ENCODE measurements around the gene DYNC1I1. TPM values are rescaled to one million over a fixed set of nuclear protein-coding genes. Genes with fewer than 3 reads are reported as not detected.

The DYNC1I1 gene
- polyA plus RNA-seq, 1 of the 3 experiments (the other 2 are of a cell fraction), result 0.05 TPM

DNA sequence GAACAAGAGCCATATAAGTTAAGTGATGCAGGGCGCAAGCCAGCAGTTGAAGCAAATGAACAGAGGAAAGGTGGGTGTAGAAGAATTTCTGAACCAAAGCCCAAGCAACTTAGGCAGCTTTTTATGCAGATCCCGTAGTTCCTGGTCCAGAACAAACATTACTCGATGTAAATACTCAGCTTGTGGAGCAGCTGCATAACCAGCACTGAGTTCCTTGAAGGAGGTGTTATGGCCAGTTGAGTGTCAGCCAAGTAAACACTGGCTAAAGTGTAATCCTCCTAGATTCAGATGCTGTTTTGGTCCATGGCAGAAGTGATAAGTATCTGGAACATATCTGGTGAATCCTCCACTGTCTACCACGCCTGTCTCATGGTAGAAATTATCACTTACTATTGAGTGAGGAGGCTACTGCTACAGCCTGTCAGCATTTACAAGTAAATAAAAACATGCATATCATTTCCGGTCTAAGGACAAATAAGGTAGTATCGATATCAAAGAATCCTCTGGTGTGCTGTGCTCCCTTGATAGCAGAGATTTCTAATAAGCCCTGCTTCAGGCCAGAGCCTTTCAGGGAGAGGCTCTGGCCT is 213.9 kb downstream of the DYNC1I1 start:
- Histone ChIP-seq H3K27me3 (ENCODE audit: insufficient read depth) (no peaks in the 10 kb centered on the region), H3K4me1 (ENCODE audit: control insufficient read depth in 1 of 2, insufficient read depth in 2 of 2, low read depth in 1 of 2, low read length in 1 of 2) (no peaks in the 10 kb centered on the region), H2AFZ (ENCODE audit: low read depth) (no peak overlapping the region), H4K20me1 (ENCODE audit: insufficient read depth) (no peaks in the 10 kb centered on the region), H3K9me3 (no peaks in the 10 kb centered on the region), H3K9ac (no peak overlapping the region), H3K27ac (ENCODE audit: low read depth in 2 of 2, low read length in 1 of 2) (no peak overlapping the region), H3K4me3 (ENCODE audit: low read depth in 2 of 2, low read length in 1 of 2) (no peak overlapping the region), H3K79me2 (ENCODE audit: insufficient read depth) (no peaks in the 10 kb centered on the region), H3K4me2 (no peak overlapping the region), H3K9me2 (no peaks in the 10 kb centered on the region), H3K36me3 (replicated peaks in 1 of 2; ENCODE audit: control insufficient read depth in 1 of 2, insufficient read depth in 2 of 2, low read length in 1 of 2) (no peaks in the 10 kb centered on the region), H3F3A (replicated peaks; ENCODE audit: insufficient read depth) (no peaks in the 10 kb centered on the region)
- POLR2A ChIA-PET, result no interaction called here
- CTCF ChIA-PET, result interaction anchor here (1.0 to 1.4 kb wide), 4 partner anchors 13 to 1041 kb away, joined by 3 to 4 read pairs (median 3); no protein-coding TSS in a partner anchor
- no peak for DNase-seq
- 39% methylated on average over 6 of the region's 6 CpGs for WGBS (ENCODE audit: low lambda C conversion rate)
- no peak for TF ChIP-seq GABPA (IDR thresholded peaks at IDR 0.05; ENCODE audit: low read depth)
- no peak for TF ChIP-seq NRF1 (IDR thresholded peaks at IDR 0.05; ENCODE audit: low read depth, low read length)
- no peak for TF ChIP-seq ELF1 (IDR thresholded peaks at IDR 0.05)
- TF ChIP-seq POLR2AphosphoS5 (IDR thresholded peaks at IDR 0.05; ENCODE audit: low read depth, low read length), result no peak
- TF ChIP-seq TEAD4 (IDR thresholded peaks at IDR 0.05; ENCODE audit: borderline replicate concordance, insufficient read depth), result no peak
- TF ChIP-seq EP300 (IDR thresholded peaks at IDR 0.05; ENCODE audit: borderline replicate concordance in 1 of 2, low read depth in 1 of 2, low read length in 1 of 2), result no peak
- TF ChIP-seq SMC3 (IDR thresholded peaks at IDR 0.05; ENCODE audit: low read depth, low read length), result no peak
- TF ChIP-seq TCF12 (IDR thresholded peaks at IDR 0.05), result no peak
- TF ChIP-seq JUND (IDR thresholded peaks at IDR 0.05), result no peak

DNA sequence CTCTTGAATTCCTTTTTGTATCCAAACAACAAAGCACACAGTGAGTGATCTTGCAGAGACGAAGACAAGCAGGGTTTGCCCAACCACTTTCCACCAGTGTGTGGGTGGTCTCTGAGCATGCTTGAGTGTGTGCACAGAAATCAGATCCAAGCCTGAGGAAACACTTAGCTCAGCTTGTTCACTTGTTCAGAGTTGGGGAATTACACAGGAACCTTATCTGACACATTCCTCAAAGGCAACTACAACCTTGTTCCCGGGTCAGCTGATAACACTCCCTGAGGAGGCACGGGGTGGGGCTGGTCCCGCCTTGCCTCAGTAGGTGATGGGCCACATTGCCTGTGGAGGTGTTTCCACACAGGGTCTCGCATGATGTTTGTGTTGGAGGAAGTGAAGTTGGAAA is 216.9 kb downstream of the DYNC1I1 start:
- no peaks in the 10 kb centered on the region for H4K20me1 ChIP-seq (ENCODE audit: insufficient read depth)
- no peaks in the 10 kb centered on the region for H3F3A ChIP-seq (replicated peaks; ENCODE audit: insufficient read depth)
- 20% methylated on average over 5 of the region's 5 CpGs for WGBS (ENCODE audit: low lambda C conversion rate)
- ChIA-PET CTCF (no interaction called here), POLR2A (no interaction called here)
- no peak for DNase-seq
- H2AFZ ChIP-seq (ENCODE audit: low read depth), result no peak overlapping the region
- H3K4me3 ChIP-seq (ENCODE audit: low read depth in 2 of 2, low read length in 1 of 2), result no peak overlapping the region
- H3K9me2 ChIP-seq, result no peaks in the 10 kb centered on the region
- no peaks in the 10 kb centered on the region for H3K27me3 ChIP-seq (ENCODE audit: insufficient read depth)
- no peaks in the 10 kb centered on the region for H3K36me3 ChIP-seq (replicated peaks in 1 of 2; ENCODE audit: control insufficient read depth in 1 of 2, insufficient read depth in 2 of 2, low read length in 1 of 2)
- H3K9ac ChIP-seq, result no peak overlapping the region
- TF ChIP-seq, protein P1, sequence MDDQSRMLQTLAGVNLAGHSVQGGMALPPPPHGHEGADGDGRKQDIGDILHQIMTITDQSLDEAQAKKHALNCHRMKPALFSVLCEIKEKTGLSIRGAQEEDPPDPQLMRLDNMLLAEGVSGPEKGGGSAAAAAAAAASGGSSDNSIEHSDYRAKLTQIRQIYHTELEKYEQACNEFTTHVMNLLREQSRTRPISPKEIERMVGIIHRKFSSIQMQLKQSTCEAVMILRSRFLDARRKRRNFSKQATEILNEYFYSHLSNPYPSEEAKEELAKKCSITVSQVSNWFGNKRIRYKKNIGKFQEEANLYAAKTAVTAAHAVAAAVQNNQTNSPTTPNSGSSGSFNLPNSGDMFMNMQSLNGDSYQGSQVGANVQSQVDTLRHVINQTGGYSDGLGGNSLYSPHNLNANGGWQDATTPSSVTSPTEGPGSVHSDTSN (IDR thresholded peaks at IDR 0.05), result no peak
- TF ChIP-seq, protein P2, sequence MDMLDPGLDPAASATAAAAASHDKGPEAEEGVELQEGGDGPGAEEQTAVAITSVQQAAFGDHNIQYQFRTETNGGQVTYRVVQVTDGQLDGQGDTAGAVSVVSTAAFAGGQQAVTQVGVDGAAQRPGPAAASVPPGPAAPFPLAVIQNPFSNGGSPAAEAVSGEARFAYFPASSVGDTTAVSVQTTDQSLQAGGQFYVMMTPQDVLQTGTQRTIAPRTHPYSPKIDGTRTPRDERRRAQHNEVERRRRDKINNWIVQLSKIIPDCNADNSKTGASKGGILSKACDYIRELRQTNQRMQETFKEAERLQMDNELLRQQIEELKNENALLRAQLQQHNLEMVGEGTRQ (IDR thresholded peaks at IDR 0.05; ENCODE audit: borderline replicate concordance, low read depth, low read length), result no peak
- TF ChIP-seq MXI1 (IDR thresholded peaks at IDR 0.05; ENCODE audit: low read depth, low read length) (no peak), FOXM1 (IDR thresholded peaks at IDR 0.05; ENCODE audit: low read depth) (no peak)
- H3K79me2 ChIP-seq (ENCODE audit: insufficient read depth), result no peaks in the 10 kb centered on the region
- H3K27ac ChIP-seq (ENCODE audit: low read depth in 2 of 2, low read length in 1 of 2), result no peak overlapping the region
- no peaks in the 10 kb centered on the region for H3K4me1 ChIP-seq (ENCODE audit: control insufficient read depth in 1 of 2, insufficient read depth in 2 of 2, low read depth in 1 of 2, low read length in 1 of 2)
- no peak overlapping the region for H3K4me2 ChIP-seq
- H3K9me3 ChIP-seq, result no peaks in the 10 kb centered on the region
